ENCODE measurements around the gene PSAT1.

Gene PSAT1

DNA sequence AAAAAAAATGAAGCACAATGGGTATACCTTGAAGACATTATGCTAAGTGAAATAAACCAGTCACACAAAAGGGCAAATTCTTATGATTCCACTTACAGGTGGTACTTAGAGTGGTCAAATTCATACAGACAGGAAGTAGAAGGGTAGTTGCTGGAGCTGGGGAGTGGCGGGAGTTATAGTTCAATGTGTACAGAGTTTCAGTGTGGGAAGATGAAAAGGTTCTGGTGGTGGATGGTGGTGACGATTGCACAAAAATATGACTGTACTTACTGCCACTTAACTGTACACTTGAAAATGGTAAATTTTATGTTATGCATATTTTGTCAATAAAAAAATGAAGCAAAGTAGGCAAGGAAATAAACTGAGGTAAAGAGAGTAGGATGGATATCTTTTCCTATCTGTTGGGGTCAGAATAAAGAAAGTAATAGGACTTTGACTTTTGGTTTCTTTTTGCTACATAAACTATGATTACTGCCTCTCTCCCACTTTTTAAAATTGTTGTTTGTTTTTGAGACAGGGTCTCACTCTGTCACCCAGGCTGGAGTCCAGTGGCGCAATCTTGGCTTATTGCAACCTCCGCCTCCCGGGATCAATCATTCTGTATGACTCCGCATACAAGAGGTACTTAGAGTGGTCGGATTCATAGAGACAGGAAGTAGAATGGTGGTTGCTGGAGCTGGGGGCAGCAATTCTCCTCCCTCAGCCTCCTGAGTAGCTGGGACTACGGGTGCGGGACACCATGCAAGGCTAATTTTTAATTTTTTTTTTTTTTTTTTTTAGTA, 4.0 kb upstream of the PSAT1 start:
- DNase-seq (ENCODE audit: low spot score): no peak

DNA sequence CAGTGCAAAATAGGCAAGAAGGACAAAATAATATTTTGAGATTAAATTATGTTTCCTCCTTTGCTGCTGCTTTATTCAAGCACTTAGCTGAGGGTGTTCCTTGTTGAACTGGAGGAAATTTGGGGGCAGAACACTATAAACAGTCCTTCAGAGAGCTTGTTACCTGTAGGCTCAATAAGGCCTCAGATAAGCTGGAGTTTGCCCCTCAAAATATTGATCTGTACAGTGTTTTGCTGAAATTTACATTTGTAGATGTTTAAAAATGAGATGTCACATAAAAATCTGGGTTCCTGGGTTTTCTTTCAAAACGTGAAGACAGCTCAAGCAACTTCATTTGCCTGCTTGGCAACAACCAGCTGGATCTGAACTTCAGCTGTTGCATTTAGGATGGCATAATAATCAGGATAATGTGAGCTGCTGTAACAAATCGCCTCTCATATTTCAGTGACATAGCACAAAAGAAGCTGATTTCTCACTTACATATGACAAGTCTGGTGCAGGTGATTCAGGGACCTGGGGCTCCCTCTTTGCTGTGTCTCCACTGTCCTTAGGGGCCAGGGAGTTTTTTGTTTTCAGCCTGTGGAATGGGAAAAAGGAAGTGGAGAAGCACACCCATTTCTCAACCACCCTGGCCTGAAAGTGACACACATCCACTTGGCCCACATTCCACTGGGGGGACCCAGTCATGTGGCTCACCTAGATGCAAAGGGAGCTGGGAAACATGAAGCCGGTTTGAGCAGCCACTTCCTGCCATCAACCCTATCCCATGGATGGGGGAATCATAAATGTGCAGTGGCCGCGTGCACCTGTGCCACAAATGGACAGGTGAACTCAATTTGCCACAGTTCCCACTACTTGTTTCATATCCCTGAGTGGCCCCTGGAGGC, 2.4 kb upstream of the PSAT1 start:
- DNase-seq (ENCODE audit: low spot score): no peak

DNA sequence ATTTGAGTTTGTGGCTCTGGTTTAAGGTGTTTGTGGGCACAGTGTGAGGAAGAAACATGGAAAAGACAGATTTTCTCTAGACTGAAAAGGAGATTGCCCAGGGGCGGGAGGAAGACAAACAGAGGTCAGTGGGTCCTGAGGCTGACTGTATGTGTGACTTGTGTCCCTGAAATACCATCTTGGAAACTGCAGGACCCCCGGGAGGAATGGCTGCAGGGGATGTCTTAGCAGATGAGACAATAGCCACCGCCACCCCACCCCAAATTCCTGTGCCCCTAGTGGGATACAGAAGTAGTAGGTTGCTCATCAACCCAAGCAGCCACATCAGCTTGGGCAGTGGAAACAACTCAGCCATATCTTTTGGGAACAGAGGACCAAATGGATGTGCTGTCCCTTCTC, 1.7 kb upstream of the PSAT1 start:
- DNase-seq (ENCODE audit: low spot score): no peak

GRCh38 chr9:78295731-78296130, 1.2 kb upstream of the PSAT1 start:
- no peak for DNase-seq (ENCODE audit: low spot score)

DNA sequence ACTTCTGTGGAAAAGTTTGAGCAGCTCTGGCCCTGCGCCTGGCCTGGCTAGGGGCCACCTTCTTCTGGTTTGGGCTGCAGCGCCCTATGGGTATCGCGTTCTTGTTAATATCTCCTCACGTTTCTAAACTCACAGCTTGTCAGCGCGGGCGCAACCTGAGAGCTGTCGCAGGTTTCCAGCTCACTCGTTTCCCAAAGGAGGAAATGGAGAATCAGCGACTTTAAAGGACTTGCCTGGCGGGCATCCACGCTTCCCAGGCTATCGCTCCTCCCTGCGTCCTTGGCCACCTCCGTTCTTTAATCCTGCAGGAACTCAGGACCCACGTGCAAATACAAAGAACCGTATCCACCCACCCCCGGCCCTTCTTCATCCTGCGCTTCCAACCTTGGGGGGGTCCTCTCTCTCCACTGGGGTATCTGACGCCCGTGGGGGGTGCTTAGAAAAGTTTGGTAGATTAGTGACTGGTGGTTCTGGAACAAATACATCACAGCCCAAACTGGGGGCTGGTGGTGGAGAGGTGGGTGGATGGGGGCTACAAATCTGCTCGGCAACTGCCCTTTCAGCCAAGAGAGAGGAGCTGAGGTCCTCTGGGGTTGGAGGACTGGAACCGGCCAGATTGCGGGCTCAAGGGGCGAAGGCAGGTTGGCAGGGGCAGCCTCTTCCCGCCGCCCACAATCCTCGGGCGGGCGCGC, 578 bp upstream of the PSAT1 start:
- no peak for DNase-seq (ENCODE audit: low spot score)

DNA sequence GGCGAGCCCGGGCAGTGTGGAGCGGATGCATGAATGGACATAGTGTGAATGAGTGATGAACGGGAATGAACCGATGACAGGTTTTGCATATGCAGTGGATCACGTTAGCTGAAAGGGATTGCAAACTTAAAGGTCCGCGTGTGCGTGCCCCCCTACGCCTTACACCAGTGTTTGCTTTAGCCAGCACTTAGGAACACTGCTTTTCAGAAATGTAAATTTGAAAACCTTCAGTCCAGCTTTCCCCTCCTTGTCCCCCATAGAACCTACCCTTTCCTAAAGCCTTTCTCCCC, 692 bp downstream of the PSAT1 start:
- no peak for DNase-seq (ENCODE audit: low spot score)

- no peak for DNase-seq (ENCODE audit: low spot score)
Observed at GRCh38 chr9:78298046-78298765, 1.3 kb downstream of the PSAT1 start.

DNA sequence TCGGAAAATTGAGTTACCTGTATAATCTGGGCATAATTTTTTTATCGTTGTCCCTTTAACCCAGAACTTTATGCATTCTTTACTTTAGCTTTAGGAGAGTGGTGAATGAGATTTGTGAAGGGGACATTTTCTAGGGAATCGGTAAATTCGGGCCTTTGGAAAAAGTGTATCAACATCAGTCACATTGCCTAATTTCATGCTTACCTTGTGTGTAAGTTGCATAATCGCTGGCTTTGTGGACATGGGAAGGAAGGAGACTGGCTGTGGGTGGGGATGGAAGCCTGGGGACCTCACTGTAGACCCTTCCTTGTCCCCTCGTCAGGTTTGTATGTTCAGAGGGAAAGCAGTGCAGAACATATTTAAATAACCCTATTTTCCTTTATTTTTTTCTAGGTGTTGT, 3.3 kb downstream of the PSAT1 start:
- DNase-seq (ENCODE audit: low spot score): no peak

DNA sequence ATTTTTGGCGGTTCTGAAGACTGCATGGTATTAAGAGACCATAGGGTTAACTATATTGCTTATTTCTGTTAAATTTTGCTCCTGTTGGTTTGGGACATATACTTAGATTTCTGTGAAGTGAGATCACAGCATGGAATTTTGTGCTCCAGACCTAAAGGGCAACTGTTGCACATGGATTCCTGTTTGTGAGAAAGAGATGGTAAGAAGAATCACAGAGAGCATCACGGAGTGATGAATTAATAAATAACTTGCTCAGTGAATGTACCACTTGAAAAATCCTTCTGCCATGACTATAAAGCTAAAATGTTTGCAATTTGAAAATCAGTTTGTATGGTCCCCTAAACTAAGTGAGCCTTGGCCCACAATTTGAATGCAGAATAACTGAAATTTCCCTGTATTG, 4.5 kb downstream of the PSAT1 start:
- no peak for DNase-seq (ENCODE audit: low spot score)

- DNase-seq (ENCODE audit: low spot score): no peak
Observed at GRCh38 chr9:78303377-78304062, 6.6 kb downstream of the PSAT1 start.

GRCh38 chr9:78304357-78304756, 7.4 kb downstream of the PSAT1 start:
- DNase-seq (ENCODE audit: low spot score): no peak

DNA sequence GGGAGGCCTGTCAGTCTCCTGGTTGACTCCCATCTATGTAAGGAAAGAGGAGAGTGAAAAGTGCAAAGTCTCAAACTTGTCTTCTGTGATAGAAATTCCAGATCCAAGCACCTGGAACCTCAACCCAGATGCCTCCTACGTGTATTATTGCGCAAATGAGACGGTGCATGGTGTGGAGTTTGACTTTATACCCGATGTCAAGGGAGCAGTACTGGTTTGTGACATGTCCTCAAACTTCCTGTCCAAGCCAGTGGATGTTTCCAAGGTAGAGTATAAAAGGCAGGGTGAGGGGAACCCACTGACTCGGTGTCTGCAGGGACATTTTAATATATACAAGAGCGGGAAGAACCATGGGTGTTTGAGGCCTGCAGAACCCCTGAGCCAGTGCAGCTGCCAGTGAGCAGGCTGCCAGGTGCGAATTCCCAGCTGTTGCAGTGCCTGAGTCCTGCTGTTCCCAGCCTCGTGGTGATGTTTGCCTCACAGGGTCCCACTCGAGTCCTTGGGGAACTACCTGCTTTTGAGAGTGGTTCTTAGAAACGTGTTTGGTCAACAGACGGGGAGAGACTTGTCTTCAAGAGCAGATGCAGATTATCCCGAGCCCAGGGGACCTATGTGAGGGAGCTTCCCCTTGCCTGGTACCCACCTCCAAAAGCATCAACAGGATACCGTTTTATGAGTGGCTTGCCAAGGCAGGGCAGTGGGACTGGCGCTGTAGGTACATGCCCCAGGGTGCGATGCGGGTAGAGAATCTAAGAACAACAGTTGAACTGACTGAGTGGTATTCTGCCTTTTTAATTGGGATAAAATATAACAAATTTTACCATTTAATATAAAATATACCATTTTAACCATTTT, 9.5 kb downstream of the PSAT1 start:
- DNase-seq (ENCODE audit: low spot score): no peak

DNA sequence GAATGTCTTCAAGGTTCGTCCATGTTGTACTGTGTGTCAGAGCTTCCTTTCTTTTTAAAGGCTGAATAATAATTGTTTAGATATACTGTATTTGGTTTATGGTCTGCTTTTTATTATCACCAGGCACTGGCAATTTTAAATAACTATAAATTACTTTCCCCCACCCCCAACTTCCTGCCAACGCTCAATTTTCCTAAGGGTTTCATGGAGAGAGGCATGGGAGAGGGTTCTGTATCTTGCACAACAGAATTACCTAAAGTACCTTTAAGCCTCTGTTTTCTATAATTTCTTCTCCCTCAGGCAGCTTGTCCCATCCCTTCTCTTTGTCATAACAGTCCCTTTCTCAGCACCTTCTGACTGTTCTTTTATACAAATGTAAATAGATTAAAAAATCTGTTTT, 10.4 kb downstream of the PSAT1 start:
- no peak for DNase-seq (ENCODE audit: low spot score)

GRCh38 chr9:78309066-78309465, 12.1 kb downstream of the PSAT1 start:
- no peak for DNase-seq (ENCODE audit: low spot score)

DNA sequence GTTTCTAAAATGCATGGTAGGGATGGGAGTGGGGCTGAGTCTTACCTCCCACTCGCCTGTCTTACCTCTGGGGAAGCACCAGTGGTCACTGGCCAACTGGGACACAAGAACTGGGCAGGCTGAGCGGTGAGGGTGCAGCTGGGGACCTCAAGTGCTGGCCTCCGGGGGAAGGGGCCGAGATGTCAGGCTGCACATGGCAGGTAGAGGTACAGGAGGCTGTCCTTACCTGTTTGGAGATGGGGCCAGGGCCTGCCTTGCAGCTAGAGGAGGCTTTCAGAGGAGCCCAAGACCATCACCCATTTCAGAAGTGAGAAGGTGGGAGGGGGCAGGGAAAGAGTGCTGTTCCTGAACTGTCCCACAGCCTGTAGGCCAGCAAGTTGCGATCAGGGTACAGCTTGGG, 14.2 kb downstream of the PSAT1 start:
- DNase-seq (ENCODE audit: low spot score): no peak

GRCh38 chr9:78311886-78312524, 15.1 kb downstream of the PSAT1 start:
- DNase-seq (ENCODE audit: low spot score): no peak

DNA sequence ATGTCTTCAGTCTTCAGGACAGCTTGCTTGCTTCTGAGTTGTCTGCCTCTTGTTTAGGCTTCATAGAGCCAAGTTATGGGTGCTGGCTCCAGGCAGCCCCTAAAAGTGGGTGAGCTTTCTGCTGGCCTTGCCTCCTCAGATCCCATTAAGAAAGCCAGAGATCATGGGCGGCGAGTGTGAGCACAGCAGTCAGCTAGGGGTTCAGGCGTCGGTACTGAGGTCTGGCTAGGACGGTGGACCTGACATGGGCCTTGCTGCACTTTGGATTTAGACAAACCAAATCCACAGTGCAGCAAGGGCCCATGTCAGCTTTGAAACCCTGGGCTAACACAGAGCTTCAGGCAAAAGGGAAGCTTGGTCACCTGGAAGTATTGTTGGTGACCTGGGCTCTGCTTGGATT, 17.6 kb downstream of the PSAT1 start:
- DNase-seq (ENCODE audit: low spot score): no peak

DNA sequence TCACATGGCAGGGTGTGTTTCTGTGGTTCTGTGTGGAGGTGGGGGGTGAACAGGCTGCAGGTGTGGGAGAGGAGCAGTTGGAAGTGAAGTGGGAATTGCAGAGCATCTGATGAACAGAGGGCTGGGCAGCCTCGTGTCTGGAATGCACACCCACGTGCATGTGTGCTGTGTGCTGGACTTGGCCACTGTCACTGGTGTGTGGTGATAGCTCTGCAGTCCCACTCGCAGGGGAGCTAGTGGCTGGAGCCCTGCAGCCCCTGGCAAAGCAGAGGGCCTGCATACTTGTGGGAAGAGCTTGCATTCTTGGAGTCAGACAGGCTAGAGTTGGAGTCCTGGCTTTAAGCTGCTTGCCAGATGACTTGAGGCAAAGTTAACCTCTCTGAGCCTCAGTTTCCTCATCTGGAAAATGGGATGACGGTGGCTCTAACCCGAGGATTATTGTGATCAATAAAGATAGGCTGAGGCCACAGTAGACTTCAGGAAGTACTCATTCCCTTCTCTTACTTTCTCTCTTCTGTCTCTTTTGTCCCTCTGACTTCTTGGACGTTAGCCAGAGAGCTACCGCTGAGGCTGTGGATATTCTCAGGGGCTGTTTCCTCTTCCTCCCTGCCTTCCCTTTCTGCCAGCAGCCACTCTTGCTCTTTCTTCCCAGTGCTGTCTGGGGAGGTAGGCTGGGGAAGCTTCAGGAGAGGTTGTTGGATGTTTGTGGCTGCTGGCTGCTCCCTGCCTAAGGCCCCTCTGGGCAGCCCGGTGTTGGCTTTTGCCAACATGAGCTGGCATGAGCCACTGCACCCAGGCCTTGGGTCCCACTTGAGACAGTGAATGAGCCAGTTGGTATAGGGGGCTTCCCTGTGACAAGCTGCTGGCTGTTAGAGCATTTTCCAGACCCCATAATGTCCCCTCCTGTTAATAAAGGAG, 18.3 kb downstream of the PSAT1 start:
- no peak for DNase-seq (ENCODE audit: low spot score)
